ENCODE results near the gene SMIM7.

SMIM7 gene

DNA sequence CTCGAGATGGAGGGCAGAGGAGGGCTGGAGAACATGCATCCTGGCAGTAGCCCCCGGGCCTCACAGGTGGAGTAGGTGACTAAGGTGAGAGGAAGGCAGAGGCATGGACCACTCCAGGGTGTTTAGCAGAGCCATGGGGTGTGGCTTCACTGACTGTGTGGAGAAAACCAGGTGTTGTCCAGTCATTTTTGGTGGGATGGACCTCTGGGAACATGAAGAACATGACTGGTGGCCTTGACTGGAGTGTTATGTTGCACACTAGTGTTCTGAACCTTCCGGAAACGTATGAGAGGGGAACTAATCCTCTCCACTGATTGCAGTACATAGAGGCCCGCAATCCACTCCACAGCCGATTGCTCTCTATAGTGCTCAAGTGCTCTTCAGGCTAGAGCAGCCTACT, 48.8 kb downstream of the SMIM7 start:
- Histone ChIP-seq H3K79me2 (ENCODE audit: insufficient read depth, low read length) (peaks cover 99% of the 10 kb centered on the region), H4K20me1 (ENCODE audit: insufficient read depth, low read length) (peaks cover 82% of the 10 kb centered on the region)

DNA sequence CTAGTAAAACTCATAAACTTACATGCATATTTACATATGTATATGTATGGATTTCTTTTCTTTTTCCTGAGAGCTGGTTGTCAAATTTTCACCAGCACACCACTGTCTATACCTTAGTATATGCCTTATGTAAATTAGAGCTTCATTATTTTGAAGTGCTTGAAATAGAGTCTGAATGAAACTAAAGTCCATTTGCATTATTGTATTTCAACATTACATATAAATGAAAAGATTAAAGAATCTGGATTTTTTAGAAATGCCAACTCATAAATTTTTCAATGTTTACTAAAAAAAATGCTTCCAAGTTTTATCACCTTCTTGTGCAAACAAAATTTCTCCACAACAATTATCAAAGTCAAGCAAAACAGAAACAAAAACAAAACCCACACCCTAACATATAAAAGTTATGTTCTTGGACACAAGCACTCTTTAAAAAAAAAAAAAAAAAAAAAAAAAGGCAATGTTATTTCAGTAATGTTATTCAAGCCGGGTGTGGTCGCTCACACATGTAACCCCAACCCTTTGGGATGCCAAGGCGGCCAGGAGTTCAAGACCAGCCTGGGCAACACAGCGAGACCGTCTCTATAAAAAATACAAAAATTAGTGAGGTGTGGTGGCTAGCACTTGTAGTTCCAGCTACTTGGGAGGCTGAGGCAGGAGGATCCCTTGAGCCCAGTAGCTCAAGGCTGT, 50.3 kb downstream of the SMIM7 start:
- Histone ChIP-seq H2AFZ (ENCODE audit: low read depth, low read length) (no peak overlapping the region), H3K4me2 (ENCODE audit: insufficient read depth, low read length) (no peak overlapping the region), H3K79me2 (ENCODE audit: insufficient read depth, low read length) (peaks cover 99% of the 10 kb centered on the region), H3K4me3 (ENCODE audit: low read depth in 1 of 2, low read length in 2 of 2) (no peak overlapping the region), H3K9me3 (ENCODE audit: insufficient read depth, low read length, severe bottlenecking) (no peaks in the 10 kb centered on the region), H3K4me1 (ENCODE audit: insufficient read depth, low read length) (no peaks in the 10 kb centered on the region), H3K27me3 (ENCODE audit: insufficient read depth, low read length, poor library complexity) (no peaks in the 10 kb centered on the region), H3K27ac (ENCODE audit: low read length) (no peak overlapping the region), H3K9ac (ENCODE audit: low read depth, low read length) (no peak overlapping the region), H3K36me3 (ENCODE audit: insufficient read depth, low read length) (peaks cover 5% of the 10 kb centered on the region; the same call in 1 of the 2 replicates), H4K20me1 (ENCODE audit: insufficient read depth, low read length) (peaks cover 85% of the 10 kb centered on the region)
- no peak for ATAC-seq (ENCODE audit: insufficient read depth, low read depth)
- TF ChIP-seq, protein P1, sequence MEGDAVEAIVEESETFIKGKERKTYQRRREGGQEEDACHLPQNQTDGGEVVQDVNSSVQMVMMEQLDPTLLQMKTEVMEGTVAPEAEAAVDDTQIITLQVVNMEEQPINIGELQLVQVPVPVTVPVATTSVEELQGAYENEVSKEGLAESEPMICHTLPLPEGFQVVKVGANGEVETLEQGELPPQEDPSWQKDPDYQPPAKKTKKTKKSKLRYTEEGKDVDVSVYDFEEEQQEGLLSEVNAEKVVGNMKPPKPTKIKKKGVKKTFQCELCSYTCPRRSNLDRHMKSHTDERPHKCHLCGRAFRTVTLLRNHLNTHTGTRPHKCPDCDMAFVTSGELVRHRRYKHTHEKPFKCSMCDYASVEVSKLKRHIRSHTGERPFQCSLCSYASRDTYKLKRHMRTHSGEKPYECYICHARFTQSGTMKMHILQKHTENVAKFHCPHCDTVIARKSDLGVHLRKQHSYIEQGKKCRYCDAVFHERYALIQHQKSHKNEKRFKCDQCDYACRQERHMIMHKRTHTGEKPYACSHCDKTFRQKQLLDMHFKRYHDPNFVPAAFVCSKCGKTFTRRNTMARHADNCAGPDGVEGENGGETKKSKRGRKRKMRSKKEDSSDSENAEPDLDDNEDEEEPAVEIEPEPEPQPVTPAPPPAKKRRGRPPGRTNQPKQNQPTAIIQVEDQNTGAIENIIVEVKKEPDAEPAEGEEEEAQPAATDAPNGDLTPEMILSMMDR (IDR thresholded peaks at IDR 0.05; ENCODE audit: borderline replicate concordance, extremely low read depth, low read length, poor library complexity, severe bottlenecking): no peak
- TF ChIP-seq EZH2 (IDR thresholded peaks at IDR 0.05; ENCODE audit: borderline replicate concordance, low read depth, low read length, severe bottlenecking): no peak
- no peak for DNase-seq

More for the DNA sequence above, 48.8 kb downstream of the SMIM7 start:
- Histone ChIP-seq H3K4me2 (ENCODE audit: insufficient read depth, low read length) (no peak overlapping the region), H3K9ac (ENCODE audit: low read depth, low read length) (no peak overlapping the region), H3K27me3 (ENCODE audit: insufficient read depth, low read length, poor library complexity) (no peaks in the 10 kb centered on the region), H3K4me1 (ENCODE audit: insufficient read depth, low read length) (no peaks in the 10 kb centered on the region), H2AFZ (ENCODE audit: low read depth, low read length) (no peak overlapping the region), H3K36me3 (ENCODE audit: insufficient read depth, low read length) (no peaks in the 10 kb centered on the region; the same call in 1 of the 2 replicates), H3K4me3 (ENCODE audit: low read depth in 1 of 2, low read length in 2 of 2) (no peak overlapping the region), H3K9me3 (ENCODE audit: insufficient read depth, low read length, severe bottlenecking) (no peaks in the 10 kb centered on the region), H3K27ac (ENCODE audit: low read length) (no peak overlapping the region)
- no peak for ATAC-seq (ENCODE audit: insufficient read depth, low read depth)
- no peak for DNase-seq
- TF ChIP-seq EZH2 (IDR thresholded peaks at IDR 0.05; ENCODE audit: borderline replicate concordance, low read depth, low read length, severe bottlenecking): no peak
- TF ChIP-seq, protein P1 (IDR thresholded peaks at IDR 0.05; ENCODE audit: borderline replicate concordance, extremely low read depth, low read length, poor library complexity, severe bottlenecking): no peak

DNA sequence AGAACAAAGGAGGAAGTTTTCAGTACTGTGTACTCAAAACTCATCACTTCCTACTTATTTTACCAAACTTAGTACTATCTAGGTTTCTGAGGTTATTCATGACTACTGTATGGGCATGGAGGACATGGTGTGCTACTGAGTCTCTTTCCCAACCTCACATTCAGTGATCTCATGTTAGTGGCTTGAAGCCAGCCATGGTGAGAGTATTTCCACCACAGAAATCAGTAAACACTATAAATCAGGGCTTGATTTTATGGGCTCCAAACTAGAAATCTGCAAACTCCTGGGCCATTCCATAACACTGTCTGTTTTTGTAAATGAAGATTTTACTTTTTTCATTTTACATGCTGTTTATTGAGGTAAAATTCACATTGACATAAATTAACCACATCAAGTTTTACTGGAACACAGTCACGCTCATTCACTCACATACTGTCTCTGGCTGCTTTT, 51.6 kb downstream of the SMIM7 start:
- no peak for TF ChIP-seq EZH2 (IDR thresholded peaks at IDR 0.05; ENCODE audit: borderline replicate concordance, low read depth, low read length, severe bottlenecking)
- TF ChIP-seq, protein P1 (IDR thresholded peaks at IDR 0.05; ENCODE audit: borderline replicate concordance, extremely low read depth, low read length, poor library complexity, severe bottlenecking): no peak
- Histone ChIP-seq H3K4me1 (ENCODE audit: insufficient read depth, low read length) (no peaks in the 10 kb centered on the region), H3K36me3 (ENCODE audit: insufficient read depth, low read length) (peaks cover 5% of the 10 kb centered on the region; the same call in 1 of the 2 replicates), H4K20me1 (ENCODE audit: insufficient read depth, low read length) (peaks cover 86% of the 10 kb centered on the region), H3K79me2 (ENCODE audit: insufficient read depth, low read length) (peaks cover 99% of the 10 kb centered on the region), H3K27me3 (ENCODE audit: insufficient read depth, low read length, poor library complexity) (no peaks in the 10 kb centered on the region), H3K9ac (ENCODE audit: low read depth, low read length) (no peak overlapping the region), H2AFZ (ENCODE audit: low read depth, low read length) (no peak overlapping the region), H3K27ac (ENCODE audit: low read length) (no peak overlapping the region), H3K9me3 (ENCODE audit: insufficient read depth, low read length, severe bottlenecking) (no peaks in the 10 kb centered on the region), H3K4me3 (ENCODE audit: low read depth in 1 of 2, low read length in 2 of 2) (no peak overlapping the region), H3K4me2 (ENCODE audit: insufficient read depth, low read length) (no peak overlapping the region)
- ATAC-seq (ENCODE audit: insufficient read depth, low read depth): no peak
- no peak for DNase-seq

Data from DND-41 (cell line).